GM12801 (cell line): ENCODE measurements around the gene TSHZ2.

Experiments
- TF ChIP-seq, protein P1 (sequence below): IDR thresholded peaks from one replicate; pipeline ENCODE4 v1.5.1; 2011; ENCODE audit warnings: control low read depth; ENCODE audit not compliant: insufficient read length; ENCODE audit errors: extremely low read depth

TSHZ2 gene

DNA sequence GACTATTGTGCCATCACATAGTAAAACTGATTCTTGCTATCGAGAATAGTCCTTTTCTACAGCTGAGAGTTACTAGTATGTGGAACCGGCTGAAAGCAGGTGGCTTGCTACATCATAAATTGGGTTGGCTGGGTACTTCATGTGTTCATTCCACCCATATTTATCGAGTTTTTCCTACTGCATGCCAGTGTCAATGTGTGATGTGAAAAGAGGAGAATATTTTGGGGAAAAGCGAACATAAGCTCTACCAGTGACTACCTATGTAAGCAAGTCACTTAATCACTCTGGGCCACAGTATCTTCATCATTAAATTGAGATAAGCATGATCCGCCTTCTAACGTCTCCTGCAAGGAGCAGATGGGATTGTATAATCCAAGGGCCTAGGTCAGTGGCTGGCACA is 61.0 kb downstream of the TSHZ2 start:
- TF ChIP-seq, protein P1, sequence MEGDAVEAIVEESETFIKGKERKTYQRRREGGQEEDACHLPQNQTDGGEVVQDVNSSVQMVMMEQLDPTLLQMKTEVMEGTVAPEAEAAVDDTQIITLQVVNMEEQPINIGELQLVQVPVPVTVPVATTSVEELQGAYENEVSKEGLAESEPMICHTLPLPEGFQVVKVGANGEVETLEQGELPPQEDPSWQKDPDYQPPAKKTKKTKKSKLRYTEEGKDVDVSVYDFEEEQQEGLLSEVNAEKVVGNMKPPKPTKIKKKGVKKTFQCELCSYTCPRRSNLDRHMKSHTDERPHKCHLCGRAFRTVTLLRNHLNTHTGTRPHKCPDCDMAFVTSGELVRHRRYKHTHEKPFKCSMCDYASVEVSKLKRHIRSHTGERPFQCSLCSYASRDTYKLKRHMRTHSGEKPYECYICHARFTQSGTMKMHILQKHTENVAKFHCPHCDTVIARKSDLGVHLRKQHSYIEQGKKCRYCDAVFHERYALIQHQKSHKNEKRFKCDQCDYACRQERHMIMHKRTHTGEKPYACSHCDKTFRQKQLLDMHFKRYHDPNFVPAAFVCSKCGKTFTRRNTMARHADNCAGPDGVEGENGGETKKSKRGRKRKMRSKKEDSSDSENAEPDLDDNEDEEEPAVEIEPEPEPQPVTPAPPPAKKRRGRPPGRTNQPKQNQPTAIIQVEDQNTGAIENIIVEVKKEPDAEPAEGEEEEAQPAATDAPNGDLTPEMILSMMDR: no peak

DNA sequence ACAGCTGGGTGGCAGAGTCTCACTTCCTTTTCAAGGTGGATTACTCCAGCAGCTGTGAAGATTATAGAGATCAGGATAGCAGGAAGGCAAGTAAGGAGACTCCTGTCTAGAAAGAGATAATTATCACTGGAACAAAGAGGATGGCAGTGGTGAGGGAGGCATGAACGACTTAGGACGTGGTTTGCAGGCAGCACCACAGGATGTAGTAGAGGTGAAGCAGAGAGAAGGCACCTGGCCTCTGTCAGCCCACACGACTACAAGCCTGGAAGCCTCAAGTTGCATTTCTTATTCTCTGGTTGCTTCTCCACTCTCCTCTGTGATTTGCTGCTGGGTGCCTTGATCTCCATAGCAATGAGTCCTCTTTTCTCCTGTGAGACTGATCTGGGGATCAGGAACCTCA is 62.7 kb downstream of the TSHZ2 start:
- TF ChIP-seq, protein P1: no peak

DNA sequence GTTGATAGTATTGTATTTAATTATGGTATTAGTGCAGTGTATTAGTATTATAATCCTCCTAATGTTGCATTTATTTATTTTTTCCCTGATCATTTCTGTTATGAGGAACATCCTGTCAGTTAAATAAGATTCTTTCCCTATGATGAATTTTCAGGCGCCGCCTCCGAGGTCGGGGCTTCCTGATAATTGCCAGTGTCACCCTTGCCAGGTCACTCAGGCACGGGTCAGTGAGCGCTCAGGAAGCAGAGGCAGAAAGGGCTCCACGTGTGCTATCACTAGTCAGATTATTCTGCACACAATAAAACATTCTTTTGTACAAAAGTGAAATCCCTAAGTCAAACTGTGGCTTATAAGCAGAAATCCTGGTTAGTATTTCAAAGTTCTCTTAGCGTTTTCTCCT is 64.8 kb downstream of the TSHZ2 start:
- TF ChIP-seq, protein P1: no peak

DNA sequence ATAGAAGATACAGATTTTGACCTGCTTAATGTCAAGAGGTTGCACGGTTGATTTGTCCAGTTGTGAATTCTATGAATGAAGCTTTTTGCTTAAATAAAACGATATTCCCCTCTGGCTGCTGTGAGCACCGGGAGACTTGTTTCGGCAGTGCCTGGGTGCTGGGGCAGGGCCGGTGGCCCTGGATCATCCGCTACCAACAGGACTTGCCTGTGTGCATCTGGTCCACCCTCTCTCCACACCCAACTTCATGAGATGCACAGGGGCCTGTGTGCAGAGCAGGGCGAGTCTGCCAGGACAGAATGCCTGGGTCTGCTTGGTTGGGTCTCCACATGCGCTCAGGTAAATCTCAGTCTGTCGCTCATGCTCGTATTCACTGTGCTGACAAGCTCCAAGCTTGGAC is 65.5 kb downstream of the TSHZ2 start:
- TF ChIP-seq, protein P1: no peak

DNA sequence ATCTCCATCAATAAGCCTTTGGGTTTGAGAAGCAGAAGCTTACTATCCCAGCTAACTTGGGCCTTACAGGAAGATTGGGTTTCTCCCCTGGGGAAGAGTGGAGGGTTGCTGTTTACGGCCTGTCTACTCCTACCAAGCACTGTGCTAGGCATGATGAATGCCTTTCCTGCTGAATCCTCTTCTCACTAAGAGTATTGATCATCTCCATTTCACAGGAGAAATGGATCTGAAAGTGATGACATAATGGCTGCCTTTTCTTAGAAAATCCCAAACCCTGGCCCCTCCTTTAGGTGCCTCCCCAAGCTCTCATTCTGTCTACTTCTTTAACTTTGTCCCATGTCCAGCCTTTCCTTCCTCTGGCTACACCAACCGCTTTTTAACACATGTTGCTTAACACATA is 66.1 kb downstream of the TSHZ2 start:
- TF ChIP-seq, protein P1: no peak

DNA sequence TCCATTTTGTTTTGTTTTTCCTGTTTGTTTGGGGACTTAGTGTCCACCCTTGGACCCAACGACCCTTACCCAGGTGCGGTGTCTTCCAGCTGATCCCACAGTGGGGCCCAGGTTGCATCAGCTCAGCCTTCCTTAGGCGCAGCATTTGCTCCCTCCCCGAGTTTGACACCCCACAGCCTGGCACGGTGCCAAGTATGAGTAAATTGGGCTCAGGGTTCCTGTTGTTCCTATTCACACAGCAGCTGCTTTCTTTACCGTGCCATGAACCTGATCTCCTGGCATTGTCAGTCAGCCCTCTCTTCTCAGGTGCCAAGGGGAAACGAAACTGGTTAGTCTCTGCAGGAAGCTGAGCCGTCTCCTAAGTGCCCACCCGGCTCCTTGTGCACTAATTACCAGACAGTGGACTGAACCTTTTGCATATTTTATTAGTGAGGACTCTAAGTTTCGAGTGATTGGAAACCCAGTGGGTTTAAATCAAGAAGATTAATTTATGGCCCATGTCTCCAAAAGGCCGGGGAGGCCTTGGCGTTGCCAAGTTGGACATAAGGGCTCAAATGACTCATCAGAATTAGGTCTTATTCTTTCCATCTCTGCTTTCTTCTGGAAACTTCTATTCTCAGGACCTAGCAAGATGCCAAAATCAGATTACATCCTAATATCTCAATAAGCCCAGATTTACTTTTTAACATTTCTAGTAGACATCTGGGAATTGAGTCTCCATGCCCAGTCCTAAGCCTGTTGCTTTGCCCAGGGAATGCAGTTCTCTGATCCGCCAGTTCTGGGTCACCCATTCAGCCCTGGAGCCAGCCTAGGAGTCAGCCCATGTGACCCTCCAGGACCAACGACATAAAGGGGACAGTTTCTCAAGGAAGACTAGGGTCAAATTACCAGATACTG is 68.8 kb downstream of the TSHZ2 start:
- TF ChIP-seq, protein P1: no peak

DNA sequence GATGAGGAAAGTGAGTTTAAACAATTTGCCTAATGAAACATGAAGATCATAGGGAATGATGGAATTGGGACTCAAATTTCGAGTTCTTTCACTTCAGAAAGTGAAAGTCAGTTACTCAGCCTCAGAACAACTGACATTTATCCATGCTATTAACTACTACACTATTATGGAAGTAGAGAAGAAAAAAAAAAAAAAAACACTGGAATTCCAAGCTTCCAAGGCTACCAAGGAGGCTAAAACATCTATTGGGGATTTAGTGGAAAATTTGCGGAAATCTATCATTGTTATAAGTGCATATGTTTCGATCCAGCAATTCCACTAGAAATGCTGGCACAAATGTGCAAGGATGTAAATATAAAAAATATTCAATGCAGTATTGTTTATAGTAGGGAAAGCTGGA is 70.4 kb downstream of the TSHZ2 start:
- TF ChIP-seq, protein P1: no peak
